Measurements from ENCODE around the gene TUBB8B. TPM values are rescaled to one million over a fixed set of nuclear protein-coding genes. Genes with fewer than 3 reads are reported as not detected.

TUBB8B gene
- not detected in 2 replicates for total RNA-seq

GRCh38 chr18:49176-49665 lies at the start of gene TUBB8B:
TUBB8B (minus strand) TSS chr18:49615; CDS start chr18:49557, 58 bp downstream.

Other genes with a start within 250 kb of the TUBB8B start
- gene USP14, start 108.9 kb upstream of the TUBB8B start, total RNA-seq, result 24.6 and 27.2 TPM in 2 replicates
- gene THOC1, start 218.4 kb upstream of the TUBB8B start, total RNA-seq, result 20.8 and 21.6 TPM in 2 replicates